Renal cortex interstitium (tissue), 11 donors: Measurements from ENCODE around the gene CPEB3. TPM values are rescaled to one million over a fixed set of nuclear protein-coding genes. Genes with fewer than 3 reads are reported as not detected.

Experiments
- DNase-seq, 11 donors: peaks; one replicate each; pipeline ENCODE4 v3.0.0-alpha.2; 2013; ENCODE audit warnings: low read depth in 9 of 11, low spot score in 4 of 11; ENCODE audit errors: extremely low read depth in 1 of 11
- polyA plus RNA-seq, 3 donors: library from polyadenylated mRNA; unstranded; fragments of 120-200 nt; gene quantifications; one replicate each; pipeline ENCODE4 v1.2.1, GENCODE V29; 2013; ENCODE audit not compliant: insufficient read length in 3 of 3

The CPEB3 gene
- polyA plus RNA-seq, 3 donors = 2.5 to 3.9 (median 3.0) TPM

DNA sequence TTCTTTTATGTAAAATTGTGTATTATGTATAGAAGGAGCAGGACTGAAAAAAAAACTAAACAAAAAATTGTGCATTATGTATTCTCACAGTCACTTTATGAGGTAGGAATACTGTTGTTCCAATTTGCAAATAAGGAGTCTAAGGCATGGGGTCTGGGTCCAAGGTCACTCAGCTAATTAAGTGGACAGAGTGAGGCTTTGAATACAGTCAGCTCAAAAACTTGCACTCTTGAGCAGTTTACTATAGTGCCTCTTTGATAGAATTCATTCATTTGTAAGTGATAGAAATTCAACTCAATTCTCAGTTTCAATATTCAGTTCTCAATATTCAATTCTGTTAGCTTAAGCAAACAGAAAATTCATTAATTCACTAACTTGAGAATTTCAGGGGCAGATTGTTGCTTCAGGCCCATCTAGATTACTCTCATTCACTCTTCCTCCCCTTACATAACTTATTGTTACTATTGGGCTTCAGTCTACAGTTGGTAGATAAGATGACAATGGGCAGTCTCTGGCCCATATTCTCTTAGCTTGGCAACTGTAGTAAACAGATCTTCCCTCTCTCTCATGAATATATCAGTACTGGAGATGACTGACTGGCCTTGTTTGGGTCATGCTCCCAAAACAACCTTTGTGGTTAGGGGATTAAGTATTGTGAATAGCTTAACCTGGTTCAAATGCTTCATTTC lies 280.7 kb downstream of the CPEB3 start:
- DNase-seq = no peak

- no peak for DNase-seq
Observed at GRCh38 chr10:92009445-92009844, 281.4 kb downstream of the CPEB3 start.

DNA sequence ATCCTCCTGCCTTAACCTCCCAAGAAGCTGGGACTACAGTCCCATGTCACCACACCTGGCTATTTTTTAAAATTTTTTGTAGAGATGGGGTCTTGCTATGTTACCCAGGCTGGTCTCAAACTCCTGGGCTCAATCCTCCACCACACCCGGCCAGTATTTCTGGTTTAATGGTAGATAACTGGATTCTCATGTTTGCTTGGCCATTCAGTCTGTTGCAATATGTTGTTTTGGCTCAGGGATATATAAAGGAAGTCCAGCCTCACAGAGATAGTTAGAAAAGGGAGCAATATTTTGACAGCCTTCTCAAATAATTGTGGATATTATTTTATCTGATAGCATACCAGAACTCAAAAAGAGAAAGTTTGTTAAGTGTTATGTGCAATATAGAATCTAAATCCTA lies 284.9 kb downstream of the CPEB3 start:
- no peak for DNase-seq

DNA sequence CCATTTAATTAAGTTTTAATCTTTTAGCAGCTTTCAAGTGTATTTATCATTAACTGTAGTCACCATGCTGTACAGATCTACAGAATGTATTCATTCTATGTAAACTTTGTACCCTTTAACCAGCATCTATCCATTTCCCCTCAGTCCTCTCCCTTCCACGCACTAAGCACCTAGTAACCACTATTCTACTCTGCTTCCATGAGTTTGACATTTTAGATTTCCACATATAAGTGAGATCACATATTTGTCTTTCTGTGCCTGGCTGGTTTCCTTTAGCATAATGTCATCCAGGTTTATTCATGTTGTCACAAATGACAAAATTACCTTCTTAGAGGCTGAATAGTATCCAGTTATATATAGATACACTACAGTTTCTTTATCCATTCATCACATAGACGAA lies 287.6 kb downstream of the CPEB3 start:
- DNase-seq = no peak

DNA sequence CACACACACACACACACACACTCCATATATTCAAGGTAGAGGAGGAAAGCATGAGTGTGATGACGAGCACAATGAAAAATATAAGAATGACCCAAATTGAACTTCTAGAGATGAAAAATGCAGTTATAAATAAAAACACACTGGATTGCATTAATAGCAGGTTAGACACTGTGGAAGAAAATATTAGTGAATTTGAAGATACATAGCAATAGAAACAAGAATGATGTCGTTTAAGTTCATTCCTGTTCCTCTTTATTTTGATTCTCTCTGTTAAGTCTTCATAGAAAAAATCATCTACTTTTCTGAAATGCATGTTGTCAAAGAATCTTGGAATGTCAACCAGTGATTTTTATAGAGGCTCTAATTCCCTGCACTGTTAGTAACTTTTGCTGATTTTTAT lies 288.9 kb downstream of the CPEB3 start:
- DNase-seq = no peak

- DNase-seq = no peak
Observed at GRCh38 chr10:92001581-92001980, 289.3 kb downstream of the CPEB3 start.

Other genes with a start within 250 kb of the CPEB3 start
- 10 to 100 TPM; 68.0 to 82.7 (median 68.0) TPM for gene MARCHF5, start 89 bp upstream of the CPEB3 start, polyA plus RNA-seq